Measurements from ENCODE around the gene PTK7.

GRCh38 chr6:43040542-43041257, 35.4 kb upstream of the PTK7 start:
- no peak for TF ChIP-seq SIN3A (conservative IDR thresholded peaks at IDR 0.05 in 1 of 2, IDR thresholded peaks at IDR 0.05 in 1 of 2; ENCODE audit: low read depth in 1 of 2, low read length in 2 of 2)
- no peak for TF ChIP-seq POLR2A (IDR thresholded peaks at IDR 0.05; ENCODE audit: control extremely low read depth in 1 of 2, low read depth in 2 of 2, low read length in 2 of 2)
- TF ChIP-seq CTCF (IDR thresholded peaks at IDR 0.05; ENCODE audit: control extremely low read depth in 1 of 3, insufficient read depth in 1 of 3, low read depth in 1 of 3, low read length in 3 of 3) = no peak
- no peak for TF ChIP-seq SP2 (IDR thresholded peaks at IDR 0.05; ENCODE audit: low read length)
- no peak for TF ChIP-seq RAD21 (IDR thresholded peaks at IDR 0.05 in 1 of 2, conservative IDR thresholded peaks at IDR 0.05 in 1 of 2; ENCODE audit: low read depth in 2 of 2, low read length in 2 of 2)
- TF ChIP-seq TCF12 (IDR thresholded peaks at IDR 0.05; ENCODE audit: low read depth, low read length) = no peak
- no peak for TF ChIP-seq CREB1 (IDR thresholded peaks at IDR 0.05)
- no peak for TF ChIP-seq POLR2AphosphoS5 (IDR thresholded peaks at IDR 0.05; ENCODE audit: low read depth, low read length)
- no peak for TF ChIP-seq EZH2 (IDR thresholded peaks at IDR 0.05; ENCODE audit: low read depth, low read length, severe bottlenecking)
- no peak for TF ChIP-seq SIX5 (IDR thresholded peaks at IDR 0.05; ENCODE audit: low read depth, low read length)
- no peak for TF ChIP-seq RNF2 (IDR thresholded peaks at IDR 0.05; ENCODE audit: borderline replicate concordance, low read depth, low read length, missing control alignments, poor library complexity, severe bottlenecking)
- TF ChIP-seq RFX5 (IDR thresholded peaks at IDR 0.05; ENCODE audit: borderline replicate concordance, low read depth, low read length) = no peak
- TF ChIP-seq MAX (IDR thresholded peaks at IDR 0.05) = no peak
- TF ChIP-seq CBX5 (IDR thresholded peaks at IDR 0.05; ENCODE audit: low read depth, low read length) = no peak
